AG04449 (cell line): ENCODE measurements around the gene FBXW11.

ENCODE experiments used
- CTCF ChIA-PET: fragments of 350-600 bp; formaldehyde crosslinking; extraction: SDS; loops from one replicate; lab custom pipeline; 2021; ENCODE audit warnings: antibody characterized with exemption; lab: Yijun Ruan, JAX
- POLR2A ChIA-PET: fragments of 400-600, 350-600 bp; formaldehyde crosslinking; extraction: SDS; loops from one replicate; lab custom pipeline; 2020; ENCODE audit warnings: antibody characterized with exemption, inconsistent platforms; lab: Yijun Ruan, JAX
- DNase-seq: peaks from one replicate; pipeline ENCODE4 v3.0.0-alpha.2; 2010; ENCODE audit warnings: low read depth, low spot score
- H3K4me3 ChIP-seq: 2 replicates; pipeline ENCODE4 v1.5.1; 2011; ENCODE audit warnings: low read depth, mild to moderate bottlenecking, control low read depth, low read length
- CTCF ChIP-seq: IDR thresholded peaks from one replicate; pipeline ENCODE4 v1.5.1; 2011; ENCODE audit warnings: mild to moderate bottlenecking, moderate library complexity, low read length, control low read depth, inconsistent platforms; ENCODE audit not compliant: insufficient read depth; ENCODE audit errors: missing control alignments

The FBXW11 gene

DNA sequence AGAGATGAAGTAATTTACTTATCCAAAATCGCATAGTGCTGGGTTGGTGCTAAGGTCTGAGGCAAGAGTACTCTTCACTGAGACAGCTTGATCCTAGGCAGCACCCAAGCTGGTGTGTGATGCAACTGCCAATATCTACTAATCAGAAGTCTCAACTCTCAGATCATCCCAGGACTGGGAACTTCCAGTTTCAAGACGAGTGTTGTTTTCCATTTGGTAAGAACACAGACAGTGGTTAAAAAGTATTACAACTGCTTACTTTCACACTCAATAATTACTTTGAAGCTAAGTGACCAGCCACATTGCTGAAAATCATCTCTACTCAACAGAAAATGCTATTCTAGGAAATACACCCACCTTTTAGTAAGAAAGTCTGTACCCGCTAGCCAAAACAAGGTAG lies 45.3 kb downstream of the FBXW11 start:
- no peak overlapping the region for H3K4me3 ChIP-seq
- CTCF ChIA-PET: interaction anchor here (0.5 to 1.3 kb wide), 6 partner anchors 14 to 49 kb away, joined by 3 read pairs; no protein-coding TSS in a partner anchor
- no peak for DNase-seq
- POLR2A ChIA-PET: interaction anchor here (1.5 kb wide), 1 partner anchor 46 kb away, joined by 3 read pairs; the partner anchor contains the start of gene FBXW11
- TF ChIP-seq CTCF: no peak

DNA sequence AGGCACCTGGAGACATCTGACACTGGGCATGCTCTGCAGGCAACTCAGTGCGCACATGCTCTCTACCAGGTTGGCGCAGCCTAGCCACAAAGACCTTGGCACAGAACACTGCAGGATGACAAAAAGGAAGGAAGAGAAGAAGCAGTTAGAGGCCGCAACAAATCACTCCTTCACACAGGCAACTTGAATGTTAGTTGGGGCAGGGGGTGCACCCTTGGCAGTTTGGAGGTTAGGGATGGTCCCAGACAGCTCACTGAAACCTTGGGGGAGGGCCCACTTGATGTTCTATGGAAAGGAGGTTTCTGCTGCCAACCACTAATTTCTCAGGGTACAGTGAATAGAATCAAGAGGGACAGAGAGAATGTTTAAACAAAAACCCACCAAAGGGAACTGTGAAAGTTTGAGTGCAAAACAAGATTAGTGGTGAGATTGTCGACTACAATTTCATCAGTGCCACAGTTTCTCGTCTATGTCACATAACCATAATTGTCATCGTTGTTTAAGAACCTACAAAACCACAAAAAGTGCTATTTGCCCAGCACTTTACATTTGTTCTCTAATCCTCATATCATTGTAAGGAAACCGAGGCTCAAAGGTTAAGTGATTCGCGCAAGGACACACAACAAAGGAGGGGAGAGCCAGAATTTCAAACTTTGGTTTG lies 48.7 kb downstream of the FBXW11 start:
- H3K4me3 ChIP-seq: no peak overlapping the region
- ChIA-PET POLR2A (no interaction called here), CTCF (no interaction called here)
- DNase-seq: no peak
- TF ChIP-seq CTCF: no peak

DNA sequence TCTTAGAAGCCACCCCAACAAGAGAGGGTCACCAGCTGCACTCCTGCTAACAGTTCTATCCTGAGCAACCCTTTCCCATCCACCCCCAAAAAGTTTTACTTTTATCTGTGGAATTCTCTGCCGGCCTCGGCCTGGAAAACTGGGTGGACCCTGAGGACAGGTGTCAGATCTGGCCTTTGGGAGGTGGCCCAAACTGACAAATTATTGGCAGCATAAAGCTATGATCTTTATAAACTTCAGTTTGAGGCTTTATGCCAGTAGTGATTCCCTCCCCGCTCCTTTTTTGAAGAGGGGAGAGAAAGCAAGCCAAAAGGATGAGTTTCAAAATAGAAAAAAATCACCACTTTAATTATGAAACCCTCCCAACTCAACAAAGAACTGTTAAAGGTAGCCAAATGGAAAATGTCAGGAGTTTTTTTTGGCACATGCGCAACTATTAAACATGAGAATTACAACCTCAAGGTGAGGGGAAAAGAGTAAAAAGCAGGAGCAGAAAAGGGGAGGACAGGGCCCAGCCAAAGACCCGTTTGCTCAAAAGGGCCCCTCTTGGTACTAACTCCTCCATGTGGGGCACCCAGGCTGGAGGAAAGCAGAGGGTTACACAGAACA lies 49.4 kb downstream of the FBXW11 start:
- ChIA-PET CTCF (interaction anchor here (1.2 kb wide), 1 partner anchor 10 kb away, joined by 3 read pairs; no protein-coding TSS in a partner anchor), POLR2A (no interaction called here)
- TF ChIP-seq CTCF: no peak

DNA sequence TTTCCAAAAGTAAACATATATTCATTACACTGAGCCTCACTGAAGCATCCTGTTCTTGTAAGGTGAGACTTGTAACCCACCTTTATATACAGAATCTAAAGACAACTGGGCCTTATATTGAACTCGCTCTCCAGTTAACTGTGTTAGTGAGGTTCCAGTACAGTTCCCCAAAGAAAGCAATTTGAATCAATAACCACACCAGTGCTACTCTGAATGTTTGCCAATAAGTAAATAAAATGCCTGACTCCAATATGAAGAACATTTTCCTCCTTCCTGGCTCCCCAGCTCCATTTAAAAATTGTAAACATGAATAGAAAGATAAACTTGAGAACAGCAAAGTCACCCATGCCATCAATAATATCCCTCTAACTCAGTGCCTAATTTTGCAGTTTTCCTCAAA lies 50.1 kb downstream of the FBXW11 start:
- no peak for DNase-seq
- no peak for TF ChIP-seq CTCF
- CTCF ChIA-PET: interaction anchor here (1.2 kb wide), 1 partner anchor 10 kb away, joined by 3 read pairs; no protein-coding TSS in a partner anchor
- no peak overlapping the region for H3K4me3 ChIP-seq
- POLR2A ChIA-PET: no interaction called here

More for the DNA sequence above, 49.4 kb downstream of the FBXW11 start:
- DNase-seq: no peak
- H3K4me3 ChIP-seq: no peak overlapping the region

- no peak for TF ChIP-seq CTCF
- DNase-seq: no peak
- CTCF ChIA-PET: interaction anchor here (1.2 kb wide), 1 partner anchor 11 kb away, joined by 3 read pairs; no protein-coding TSS in a partner anchor
- POLR2A ChIA-PET: no interaction called here
- no peak overlapping the region for H3K4me3 ChIP-seq
These were observed 50.7 kb downstream of the FBXW11 start for GRCh38 chr5:171955761-171956160.

DNA sequence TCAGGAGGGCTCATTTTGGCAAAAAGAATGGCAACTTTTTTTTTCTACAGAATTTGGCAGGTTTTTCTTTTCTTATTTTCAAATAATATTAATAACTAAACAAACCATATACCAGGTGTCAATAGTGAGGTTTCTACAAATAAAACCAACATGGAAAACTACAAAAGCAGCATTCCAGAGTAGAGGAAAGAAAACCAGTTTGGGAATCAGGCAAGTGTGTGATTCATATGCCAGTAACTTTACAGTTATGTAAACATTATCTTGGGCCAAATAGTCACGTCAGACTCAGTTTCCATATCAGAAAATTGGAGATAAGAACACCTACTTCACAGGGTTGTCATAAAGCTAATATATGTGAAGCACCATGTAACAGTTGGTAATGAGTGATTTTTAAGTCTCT lies 51.7 kb downstream of the FBXW11 start:
- no peak for TF ChIP-seq CTCF
- no peak for DNase-seq
- CTCF ChIA-PET: interaction anchor here (1.2 kb wide), 1 partner anchor 42 kb away, joined by 3 read pairs; no protein-coding TSS in a partner anchor
- H3K4me3 ChIP-seq: no peak overlapping the region
- POLR2A ChIA-PET: no interaction called here
